Loucy (cell line): ENCODE data around the gene PHKG1.

Source experiments
- H2AFZ ChIP-seq: fragments of 200-600 bp; sonication (generic); 2 replicates; pipeline ENCODE4 v1.6.0; 2016; ENCODE audit warnings: antibody characterized with exemption, mild to moderate bottlenecking, low read length, moderate library complexity
- H3F3A ChIP-seq: fragments of 200-600 bp; 2 replicates; pipeline ENCODE4 v1.6.0; 2016; ENCODE audit warnings: antibody characterized with exemption, low read depth, mild to moderate bottlenecking
- H3K27me3 ChIP-seq: fragments of 200-600 bp; sonication (generic); 2 replicates; pipeline ENCODE4 v1.6.1; 2014; ENCODE audit warnings: low read length, mild to moderate bottlenecking; ENCODE audit not compliant: insufficient read depth, poor library complexity, severe bottlenecking
- H3K36me3 ChIP-seq: fragments of 200-600 bp; sonication (generic); 2 replicates; pipeline ENCODE4 v1.6.1; 2016; ENCODE audit warnings: low read length; ENCODE audit not compliant: insufficient read depth
- H3K4me1 ChIP-seq: fragments of 200-600 bp; sonication (generic); 2 replicates; pipeline ENCODE4 v1.5.1; 2014; ENCODE audit warnings: low read length, mild to moderate bottlenecking; ENCODE audit not compliant: insufficient read depth, poor library complexity, severe bottlenecking
- H3K4me2 ChIP-seq: fragments of 200-600 bp; sonication (generic); 2 replicates; pipeline ENCODE4 v1.6.0; 2014; ENCODE audit warnings: antibody characterized with exemption, low read length, low read depth, mild to moderate bottlenecking; ENCODE audit not compliant: poor library complexity, severe bottlenecking
- H3K4me3 ChIP-seq: fragments of 200-600 bp; sonication (generic); 2 replicates; pipeline ENCODE4 v1.5.1; 2014; ENCODE audit warnings: low read length, mild to moderate bottlenecking, mixed read lengths; ENCODE audit not compliant: poor library complexity, severe bottlenecking
- H3K79me2 ChIP-seq: fragments of 200-600 bp; sonication (generic); 2 replicates; pipeline ENCODE4 v1.6.1; 2014; ENCODE audit warnings: low read length; ENCODE audit not compliant: insufficient read depth
- H3K9ac ChIP-seq: fragments of 200-600 bp; sonication (generic); 2 replicates; pipeline ENCODE4 v1.6.0; 2014; ENCODE audit warnings: mild to moderate bottlenecking, low read depth, low read length, moderate library complexity; ENCODE audit not compliant: poor library complexity, severe bottlenecking
- H3K9me2 ChIP-seq: fragments of 200-600 bp; sonication (generic); replicated peaks from 2 replicates; pipeline ENCODE4 v1.6.1; 2016; ENCODE audit warnings: low read depth, low read length, mixed read lengths
- H3K9me3 ChIP-seq: fragments of 200-600 bp; sonication (generic); 2 replicates; pipeline ENCODE4 v1.6.1; 2014; ENCODE audit warnings: mild to moderate bottlenecking, antibody characterized with exemption, low read length, low read depth; ENCODE audit not compliant: insufficient read depth
- H4K20me1 ChIP-seq: fragments of 200-600 bp; sonication (generic); 2 replicates; pipeline ENCODE4 v1.6.0; 2014; ENCODE audit warnings: antibody characterized with exemption, low read length, mild to moderate bottlenecking; ENCODE audit not compliant: insufficient read depth, poor library complexity, severe bottlenecking
- CTCF ChIP-seq: fragments of 200-600 bp; sonication (generic); conservative IDR thresholded peaks from 2 replicates; pipeline ENCODE4 v1.5.1; 2014; ENCODE audit warnings: mild to moderate bottlenecking, antibody characterized with exemption, low read length
- EZH2phosphoT487 ChIP-seq: fragments of 200-600 bp; IDR thresholded peaks from 2 replicates; pipeline ENCODE4 v1.6.1; 2018; ENCODE audit warnings: antibody characterized with exemption, mild to moderate bottlenecking, moderate library complexity, borderline replicate concordance

Gene PHKG1

GRCh38 chr7:56063500-56063881 is 29.3 kb downstream of the PHKG1 start:
- Histone ChIP-seq H3K9me2 (no peaks in the 10 kb centered on the region), H3K4me1 (peaks cover 23% of the 10 kb centered on the region), H3K9me3 (no peaks in the 10 kb centered on the region), H3K27me3 (no peaks in the 10 kb centered on the region), H4K20me1 (peaks cover 50% of the 10 kb centered on the region), H3K79me2 (peaks cover 49% of the 10 kb centered on the region), H3K4me3 (peak overlapping the region; percentile 83), H3F3A (peaks cover 15% of the 10 kb centered on the region; the same call in 1 of the 2 replicates), H3K9ac (peak overlapping the region; percentile 94), H3K4me2 (peak overlapping the region; percentile 61), H3K36me3 (peaks cover 41% of the 10 kb centered on the region), H2AFZ (no peak overlapping the region)
- TF ChIP-seq EZH2phosphoT487 (no peak), CTCF (no peak)

- Histone ChIP-seq H3K9ac (no peak overlapping the region), H3K4me2 (peak overlapping the region; percentile 61), H4K20me1 (peaks cover 57% of the 10 kb centered on the region), H3K36me3 (peaks cover 49% of the 10 kb centered on the region), H3K27me3 (no peaks in the 10 kb centered on the region), H3K9me2 (no peaks in the 10 kb centered on the region), H3K4me3 (no peak overlapping the region), H3F3A (peaks cover 15% of the 10 kb centered on the region; the same call in 1 of the 2 replicates), H2AFZ (no peak overlapping the region), H3K4me1 (peaks cover 23% of the 10 kb centered on the region), H3K79me2 (peaks cover 60% of the 10 kb centered on the region), H3K9me3 (no peaks in the 10 kb centered on the region)
- no peak for TF ChIP-seq CTCF
- no peak for TF ChIP-seq EZH2phosphoT487
Observed at GRCh38 chr7:56062382-56062781, 30.4 kb downstream of the PHKG1 start.

DNA sequence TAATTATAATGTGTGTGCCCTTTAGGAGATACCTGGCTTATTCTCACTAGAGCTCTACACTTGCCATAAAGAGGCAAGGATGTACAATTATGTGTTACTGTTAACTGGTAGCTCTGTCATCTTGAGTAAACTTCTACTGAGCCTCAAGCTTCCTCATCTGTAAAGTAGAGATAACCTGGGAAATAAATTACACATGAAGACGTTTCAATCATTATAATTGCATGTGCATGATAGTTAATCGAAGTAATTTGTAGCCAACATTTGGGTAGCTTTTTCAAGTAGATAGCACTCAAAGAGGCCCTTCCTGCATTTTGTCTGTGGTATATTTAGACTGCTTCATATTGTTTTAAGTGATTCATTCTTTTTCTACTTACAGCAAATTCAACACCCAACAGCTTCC is 38.8 kb downstream of the PHKG1 start:
- Histone ChIP-seq H3K9ac (peak overlapping the region; percentile 98), H3K9me2 (no peaks in the 10 kb centered on the region), H3K9me3 (no peaks in the 10 kb centered on the region), H4K20me1 (peaks cover 59% of the 10 kb centered on the region), H3K27me3 (peaks cover 5% of the 10 kb centered on the region), H3K4me3 (peak overlapping the region; percentile 100), H3K79me2 (peaks cover 89% of the 10 kb centered on the region), H3K4me2 (peak overlapping the region; percentile 89), H2AFZ (no peak overlapping the region), H3K36me3 (peaks cover 41% of the 10 kb centered on the region), H3F3A (no peaks in the 10 kb centered on the region), H3K4me1 (peaks cover 40% of the 10 kb centered on the region)
- TF ChIP-seq CTCF (no peak), EZH2phosphoT487 (no peak)
